HEK293T (cell line): Measurements from ENCODE around the gene MAP2K4.

Source experiments
- BHLHE40 ChIP-seq: fragments of 450-650 bp; IDR thresholded peaks from 2 replicates; pipeline ENCODE4 v1.6.1; 2016; ENCODE audit warnings: mild to moderate bottlenecking, moderate library complexity, borderline replicate concordance
- CTBP1 ChIP-seq: fragments of 450-650 bp; IDR thresholded peaks from 2 replicates; pipeline ENCODE4 v1.6.1; 2016; ENCODE audit warnings: borderline replicate concordance
- ELF4 ChIP-seq: fragments of 450-650 bp; IDR thresholded peaks from 2 replicates; pipeline ENCODE4 v1.6.1; 2017; ENCODE audit warnings: antibody characterized with exemption
- FOXA1 ChIP-seq: fragments of 450-650 bp; IDR thresholded peaks from 2 replicates; pipeline ENCODE4 v1.6.1; 2016; ENCODE audit warnings: mild to moderate bottlenecking
- FOXK2 ChIP-seq: fragments of 450-650 bp; IDR thresholded peaks from 2 replicates; pipeline ENCODE4 v1.6.1; 2016; ENCODE audit warnings: mild to moderate bottlenecking
- FOXM1 ChIP-seq: fragments of 450-650 bp; IDR thresholded peaks from 2 replicates; pipeline ENCODE4 v1.6.1; 2017; ENCODE audit warnings: mild to moderate bottlenecking, borderline replicate concordance
- HDGF ChIP-seq: fragments of 450-650 bp; IDR thresholded peaks from 2 replicates; pipeline ENCODE4 v1.6.1; 2017; ENCODE audit warnings: antibody characterized with exemption, borderline replicate concordance
- NFRKB ChIP-seq: fragments of 450-650 bp; IDR thresholded peaks from 2 replicates; pipeline ENCODE4 v1.6.1; 2016; ENCODE audit warnings: mild to moderate bottlenecking, moderate library complexity
- SP1 ChIP-seq: fragments of 450-650 bp; IDR thresholded peaks from 2 replicates; pipeline ENCODE4 v1.6.1; 2017
- SUZ12 ChIP-seq: fragments of 450-650 bp; IDR thresholded peaks from 2 replicates; pipeline ENCODE4 v1.6.1; 2016; ENCODE audit warnings: mild to moderate bottlenecking
- TARDBP ChIP-seq: fragments of 450-650 bp; IDR thresholded peaks from 2 replicates; pipeline ENCODE4 v1.6.1; 2016

DNA sequence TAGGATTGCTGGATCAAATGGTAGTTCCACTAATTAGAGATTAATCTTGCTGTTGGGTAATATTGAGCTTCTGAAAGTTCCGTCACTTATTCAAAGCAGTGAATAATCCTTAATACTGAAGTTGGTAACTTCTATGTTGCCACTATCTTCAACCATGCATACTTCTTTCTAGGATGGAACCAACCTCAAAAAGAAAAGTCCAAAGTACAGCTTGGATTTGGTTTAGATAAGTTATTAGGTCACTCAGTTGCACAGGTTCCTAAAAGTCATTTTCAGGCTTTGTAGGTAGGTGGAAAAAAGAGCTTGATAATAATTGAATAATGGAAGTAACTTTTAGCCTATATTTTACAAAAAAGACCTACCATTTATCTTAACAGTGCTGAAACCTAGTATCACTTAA, 78.7 kb downstream of the MAP2K4 start:
- TF ChIP-seq SUZ12 (no peak), BHLHE40 (no peak), FOXM1 (no peak), CTBP1 (no peak), SP1 (no peak), FOXA1 (no peak), NFRKB (no peak), HDGF (no peak), FOXK2 (no peak), ELF4 (no peak), TARDBP (no peak)
